ENCODE measurements around the gene GNG3. TPM values are rescaled to one million over a fixed set of nuclear protein-coding genes. Genes with fewer than 3 reads are reported as not detected.

GNG3 gene
- total and polyA plus RNA-seq, 2 experiments from 2014 or later: 2.1 to 7.2 TPM

- Histone ChIP-seq H3F3A (replicated peaks; ENCODE audit: low read depth) (peaks cover 45% of the 10 kb centered on the region), H3K27me3 (ENCODE audit: insufficient read depth) (no peaks in the 10 kb centered on the region), H3K36me3 (ENCODE audit: insufficient read depth) (peaks cover 36% of the 10 kb centered on the region), H3K4me2 (peak overlapping the region; percentile 98), H3K4me3 (peak overlapping the region; percentile 59), H4K20me1 (replicated peaks; ENCODE audit: insufficient read depth) (peaks cover 37% of the 10 kb centered on the region), H3K9me2 (ENCODE audit: insufficient read depth) (no peaks in the 10 kb centered on the region), H3K27ac (ENCODE audit: low read depth) (no peak overlapping the region), H3K4me1 (ENCODE audit: insufficient read depth) (peaks cover 24% of the 10 kb centered on the region), H3K79me2 (replicated peaks; ENCODE audit: insufficient read depth) (peaks cover 74% of the 10 kb centered on the region), H2AFZ (no peak overlapping the region)
- peak overlapping the region; percentile 98 for H3K4me3 Mint-ChIP-seq
- peaks cover 14% of the 10 kb centered on the region for H3K27me3 Mint-ChIP-seq (ENCODE audit: insufficient read depth, low read depth, poor library complexity)
- H3K27ac Mint-ChIP-seq: peak overlapping the region; percentile 84; the same call in 1 of the 2 replicates
- H3K9me3 Mint-ChIP-seq: no peaks in the 10 kb centered on the region; the same call in 2 of the 3 replicates
- peaks cover 21% of the 10 kb centered on the region for H3K4me1 Mint-ChIP-seq
- DNase-seq (ENCODE audit: low spot score) (no peak), ATAC-seq (no peak)
- peaks cover 47% of the 10 kb centered on the region for H3K36me3 Mint-ChIP-seq (ENCODE audit: low read depth)
- no peak for TF ChIP-seq NANOG (IDR thresholded peaks at IDR 0.05; ENCODE audit: borderline replicate concordance)
- no peak for TF ChIP-seq EZH2 (IDR thresholded peaks at IDR 0.05; ENCODE audit: low read depth, unreplicated experiment)
- TF ChIP-seq JUNB (IDR thresholded peaks at IDR 0.05; ENCODE audit: unreplicated experiment): no peak
- TF ChIP-seq, protein P1, sequence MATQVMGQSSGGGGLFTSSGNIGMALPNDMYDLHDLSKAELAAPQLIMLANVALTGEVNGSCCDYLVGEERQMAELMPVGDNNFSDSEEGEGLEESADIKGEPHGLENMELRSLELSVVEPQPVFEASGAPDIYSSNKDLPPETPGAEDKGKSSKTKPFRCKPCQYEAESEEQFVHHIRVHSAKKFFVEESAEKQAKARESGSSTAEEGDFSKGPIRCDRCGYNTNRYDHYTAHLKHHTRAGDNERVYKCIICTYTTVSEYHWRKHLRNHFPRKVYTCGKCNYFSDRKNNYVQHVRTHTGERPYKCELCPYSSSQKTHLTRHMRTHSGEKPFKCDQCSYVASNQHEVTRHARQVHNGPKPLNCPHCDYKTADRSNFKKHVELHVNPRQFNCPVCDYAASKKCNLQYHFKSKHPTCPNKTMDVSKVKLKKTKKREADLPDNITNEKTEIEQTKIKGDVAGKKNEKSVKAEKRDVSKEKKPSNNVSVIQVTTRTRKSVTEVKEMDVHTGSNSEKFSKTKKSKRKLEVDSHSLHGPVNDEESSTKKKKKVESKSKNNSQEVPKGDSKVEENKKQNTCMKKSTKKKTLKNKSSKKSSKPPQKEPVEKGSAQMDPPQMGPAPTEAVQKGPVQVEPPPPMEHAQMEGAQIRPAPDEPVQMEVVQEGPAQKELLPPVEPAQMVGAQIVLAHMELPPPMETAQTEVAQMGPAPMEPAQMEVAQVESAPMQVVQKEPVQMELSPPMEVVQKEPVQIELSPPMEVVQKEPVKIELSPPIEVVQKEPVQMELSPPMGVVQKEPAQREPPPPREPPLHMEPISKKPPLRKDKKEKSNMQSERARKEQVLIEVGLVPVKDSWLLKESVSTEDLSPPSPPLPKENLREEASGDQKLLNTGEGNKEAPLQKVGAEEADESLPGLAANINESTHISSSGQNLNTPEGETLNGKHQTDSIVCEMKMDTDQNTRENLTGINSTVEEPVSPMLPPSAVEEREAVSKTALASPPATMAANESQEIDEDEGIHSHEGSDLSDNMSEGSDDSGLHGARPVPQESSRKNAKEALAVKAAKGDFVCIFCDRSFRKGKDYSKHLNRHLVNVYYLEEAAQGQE (IDR thresholded peaks at IDR 0.05; ENCODE audit: unreplicated experiment): no peak
- TF ChIP-seq, protein P2, sequence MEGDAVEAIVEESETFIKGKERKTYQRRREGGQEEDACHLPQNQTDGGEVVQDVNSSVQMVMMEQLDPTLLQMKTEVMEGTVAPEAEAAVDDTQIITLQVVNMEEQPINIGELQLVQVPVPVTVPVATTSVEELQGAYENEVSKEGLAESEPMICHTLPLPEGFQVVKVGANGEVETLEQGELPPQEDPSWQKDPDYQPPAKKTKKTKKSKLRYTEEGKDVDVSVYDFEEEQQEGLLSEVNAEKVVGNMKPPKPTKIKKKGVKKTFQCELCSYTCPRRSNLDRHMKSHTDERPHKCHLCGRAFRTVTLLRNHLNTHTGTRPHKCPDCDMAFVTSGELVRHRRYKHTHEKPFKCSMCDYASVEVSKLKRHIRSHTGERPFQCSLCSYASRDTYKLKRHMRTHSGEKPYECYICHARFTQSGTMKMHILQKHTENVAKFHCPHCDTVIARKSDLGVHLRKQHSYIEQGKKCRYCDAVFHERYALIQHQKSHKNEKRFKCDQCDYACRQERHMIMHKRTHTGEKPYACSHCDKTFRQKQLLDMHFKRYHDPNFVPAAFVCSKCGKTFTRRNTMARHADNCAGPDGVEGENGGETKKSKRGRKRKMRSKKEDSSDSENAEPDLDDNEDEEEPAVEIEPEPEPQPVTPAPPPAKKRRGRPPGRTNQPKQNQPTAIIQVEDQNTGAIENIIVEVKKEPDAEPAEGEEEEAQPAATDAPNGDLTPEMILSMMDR (conservative IDR thresholded peaks at IDR 0.05; ENCODE audit: low read depth in 2 of 2): no peak
- TF ChIP-seq CREB1 (CRISPR knock-in tag; IDR thresholded peaks at IDR 0.05; ENCODE audit: low read depth): no peak
- TF ChIP-seq ZNF331 (CRISPR knock-in tag; IDR thresholded peaks at IDR 0.05; ENCODE audit: low read depth): no peak
- TF ChIP-seq, protein P3, sequence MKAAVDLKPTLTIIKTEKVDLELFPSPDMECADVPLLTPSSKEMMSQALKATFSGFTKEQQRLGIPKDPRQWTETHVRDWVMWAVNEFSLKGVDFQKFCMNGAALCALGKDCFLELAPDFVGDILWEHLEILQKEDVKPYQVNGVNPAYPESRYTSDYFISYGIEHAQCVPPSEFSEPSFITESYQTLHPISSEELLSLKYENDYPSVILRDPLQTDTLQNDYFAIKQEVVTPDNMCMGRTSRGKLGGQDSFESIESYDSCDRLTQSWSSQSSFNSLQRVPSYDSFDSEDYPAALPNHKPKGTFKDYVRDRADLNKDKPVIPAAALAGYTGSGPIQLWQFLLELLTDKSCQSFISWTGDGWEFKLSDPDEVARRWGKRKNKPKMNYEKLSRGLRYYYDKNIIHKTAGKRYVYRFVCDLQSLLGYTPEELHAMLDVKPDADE (IDR thresholded peaks at IDR 0.05): no peak
Observed at GRCh38 chr11:62726156-62726914, 18.9 kb downstream of the GNG3 start.

Data from GM23338 (cell line).